ENCODE data around the gene ASB6. TPM values are rescaled to one million over a fixed set of nuclear protein-coding genes. Genes with fewer than 3 reads are reported as not detected.
A peak's percentile ranks its signal among the peaks of the same experiment; 100 is the strongest.

The ASB6 gene
- total RNA-seq (10 to 100 TPM; 21.9 to 28.7 TPM), total RNA-seq (40.1 to 61.4 reads per million in 2 donors)

GRCh38 chr9:129641750-129642585 lies at the start of gene ASB6:
TSS of gene ASB6 (minus strand) at chr9:129642151. CDS start at chr9:129641999, 152 bp downstream.
- peak within 1 kb of the TSS; percentile 93 for H3K27ac Mint-ChIP-seq
- peaks cover 20% of the 10 kb centered on the region for H3K4me1 Mint-ChIP-seq
- peak; percentile 84 to 95 (median 93) for DNase-seq
- H3K9me3 ChIP-seq (ENCODE audit: control insufficient read depth, low read length, poor library complexity, severe bottlenecking) = no peaks in the 10 kb centered on the region
- ATAC-seq = peak; percentile 90
- H3K36me3 Mint-ChIP-seq (ENCODE audit: low read depth) = peaks cover 5% of the 10 kb centered on the region
- H3K4me3 Mint-ChIP-seq = peak within 1 kb of the TSS; percentile 90
- no peaks in the 10 kb centered on the region for H3K27me3 Mint-ChIP-seq

- H3K4me3 Mint-ChIP-seq = no peak overlapping the region
- no peaks in the 10 kb centered on the region for H3K9me3 ChIP-seq (ENCODE audit: control insufficient read depth, low read length, poor library complexity, severe bottlenecking)
- H3K36me3 Mint-ChIP-seq (ENCODE audit: low read depth) = no peaks in the 10 kb centered on the region
- H3K27me3 Mint-ChIP-seq = peaks cover 5% of the 10 kb centered on the region
- no peaks in the 10 kb centered on the region for H3K4me1 Mint-ChIP-seq
- ATAC-seq (no peak), DNase-seq (no peak)
- H3K27ac Mint-ChIP-seq = no peak overlapping the region
Observed at GRCh38 chr9:129688285-129689043, 46.5 kb upstream of the ASB6 start.

GRCh38 chr9:129687391-129687790 lies 45.4 kb upstream of the ASB6 start:
- H3K4me3 Mint-ChIP-seq = no peak overlapping the region
- DNase-seq = no peak
- no peaks in the 10 kb centered on the region for H3K4me1 Mint-ChIP-seq

GRCh38 chr9:129686736-129687135 lies 44.8 kb upstream of the ASB6 start:
- DNase-seq (no peak), ATAC-seq (no peak)
- Mint-ChIP-seq H3K4me1 (no peaks in the 10 kb centered on the region), H3K27ac (no peak overlapping the region), H3K27me3 (peaks cover 19% of the 10 kb centered on the region), H3K4me3 (no peak overlapping the region), H3K36me3 (ENCODE audit: low read depth) (no peaks in the 10 kb centered on the region)
- no peaks in the 10 kb centered on the region for H3K9me3 ChIP-seq (ENCODE audit: control insufficient read depth, low read length, poor library complexity, severe bottlenecking)

More at GRCh38 chr9:129687391-129687790, 45.4 kb upstream of the ASB6 start:
- H3K9me3 ChIP-seq (ENCODE audit: control insufficient read depth, low read length, poor library complexity, severe bottlenecking) = no peaks in the 10 kb centered on the region
- H3K27me3 Mint-ChIP-seq = peaks cover 16% of the 10 kb centered on the region
- ATAC-seq = no peak
- no peaks in the 10 kb centered on the region for H3K36me3 Mint-ChIP-seq (ENCODE audit: low read depth)
- H3K27ac Mint-ChIP-seq = no peak overlapping the region

GRCh38 chr9:129685933-129686259 lies 43.9 kb upstream of the ASB6 start:
- H3K4me3 Mint-ChIP-seq = no peak overlapping the region
- H3K9me3 ChIP-seq (ENCODE audit: control insufficient read depth, low read length, poor library complexity, severe bottlenecking) = no peaks in the 10 kb centered on the region
- no peak for DNase-seq
- H3K27ac Mint-ChIP-seq = no peak overlapping the region
- peaks cover 22% of the 10 kb centered on the region for H3K27me3 Mint-ChIP-seq
- ATAC-seq = no peak
- H3K4me1 Mint-ChIP-seq = no peaks in the 10 kb centered on the region
- H3K36me3 Mint-ChIP-seq (ENCODE audit: low read depth) = no peaks in the 10 kb centered on the region

- no peak for DNase-seq
- H3K4me3 Mint-ChIP-seq = no peak overlapping the region
- H3K27me3 Mint-ChIP-seq = peaks cover 26% of the 10 kb centered on the region
- no peak overlapping the region for H3K27ac Mint-ChIP-seq
- H3K9me3 ChIP-seq (ENCODE audit: control insufficient read depth, low read length, poor library complexity, severe bottlenecking) = no peaks in the 10 kb centered on the region
- ATAC-seq = no peak
- no peaks in the 10 kb centered on the region for H3K4me1 Mint-ChIP-seq
- no peaks in the 10 kb centered on the region for H3K36me3 Mint-ChIP-seq (ENCODE audit: low read depth)
Observed at GRCh38 chr9:129685220-129685932, 43.4 kb upstream of the ASB6 start.

- H3K27me3 Mint-ChIP-seq = peaks cover 43% of the 10 kb centered on the region
- no peaks in the 10 kb centered on the region for H3K4me1 Mint-ChIP-seq
- no peak overlapping the region for H3K4me3 Mint-ChIP-seq
- H3K27ac Mint-ChIP-seq = no peak overlapping the region
- ATAC-seq (no peak), DNase-seq (no peak)
- no peaks in the 10 kb centered on the region for H3K36me3 Mint-ChIP-seq (ENCODE audit: low read depth)
- no peaks in the 10 kb centered on the region for H3K9me3 ChIP-seq (ENCODE audit: control insufficient read depth, low read length, poor library complexity, severe bottlenecking)
Observed at GRCh38 chr9:129682381-129682780, 40.4 kb upstream of the ASB6 start.

- ATAC-seq = no peak
- H3K9me3 ChIP-seq (ENCODE audit: control insufficient read depth, low read length, poor library complexity, severe bottlenecking) = no peaks in the 10 kb centered on the region
- no peaks in the 10 kb centered on the region for H3K36me3 Mint-ChIP-seq (ENCODE audit: low read depth)
- DNase-seq = no peak
- H3K4me3 Mint-ChIP-seq = no peak overlapping the region
- no peaks in the 10 kb centered on the region for H3K4me1 Mint-ChIP-seq
- no peak overlapping the region for H3K27ac Mint-ChIP-seq
- H3K27me3 Mint-ChIP-seq = peaks cover 47% of the 10 kb centered on the region
Observed at GRCh38 chr9:129681924-129682323, 40.0 kb upstream of the ASB6 start.

GRCh38 chr9:129679537-129679936 lies 37.6 kb upstream of the ASB6 start:
- DNase-seq (no peak), ATAC-seq (no peak)
- H3K36me3 Mint-ChIP-seq (ENCODE audit: low read depth) = no peaks in the 10 kb centered on the region
- H3K4me1 Mint-ChIP-seq = no peaks in the 10 kb centered on the region
- no peak overlapping the region for H3K27ac Mint-ChIP-seq
- no peaks in the 10 kb centered on the region for H3K9me3 ChIP-seq (ENCODE audit: control insufficient read depth, low read length, poor library complexity, severe bottlenecking)
- H3K4me3 Mint-ChIP-seq = no peak overlapping the region
- peaks cover 53% of the 10 kb centered on the region for H3K27me3 Mint-ChIP-seq

- no peak overlapping the region for H3K27ac Mint-ChIP-seq
- H3K9me3 ChIP-seq (ENCODE audit: control insufficient read depth, low read length, poor library complexity, severe bottlenecking) = no peaks in the 10 kb centered on the region
- H3K27me3 Mint-ChIP-seq = peaks cover 53% of the 10 kb centered on the region
- ATAC-seq (no peak), DNase-seq (no peak)
- H3K4me3 Mint-ChIP-seq = no peak overlapping the region
- H3K4me1 Mint-ChIP-seq = no peaks in the 10 kb centered on the region
- H3K36me3 Mint-ChIP-seq (ENCODE audit: low read depth) = no peaks in the 10 kb centered on the region
Observed at GRCh38 chr9:129678844-129679243, 36.9 kb upstream of the ASB6 start.

- ATAC-seq (no peak), DNase-seq (no peak)
- Mint-ChIP-seq H3K36me3 (ENCODE audit: low read depth) (no peaks in the 10 kb centered on the region), H3K27me3 (peaks cover 43% of the 10 kb centered on the region), H3K4me1 (no peaks in the 10 kb centered on the region), H3K4me3 (no peak overlapping the region), H3K27ac (no peak overlapping the region)
- no peaks in the 10 kb centered on the region for H3K9me3 ChIP-seq (ENCODE audit: control insufficient read depth, low read length, poor library complexity, severe bottlenecking)
Observed at GRCh38 chr9:129677456-129677855, 35.5 kb upstream of the ASB6 start.

GRCh38 chr9:129676975-129677374 lies 35.0 kb upstream of the ASB6 start:
- Mint-ChIP-seq H3K4me1 (no peaks in the 10 kb centered on the region), H3K4me3 (no peak overlapping the region), H3K36me3 (ENCODE audit: low read depth) (no peaks in the 10 kb centered on the region), H3K27ac (no peak overlapping the region), H3K27me3 (peaks cover 40% of the 10 kb centered on the region)
- no peak for DNase-seq
- ATAC-seq = no peak
- no peaks in the 10 kb centered on the region for H3K9me3 ChIP-seq (ENCODE audit: control insufficient read depth, low read length, poor library complexity, severe bottlenecking)

- no peaks in the 10 kb centered on the region for H3K36me3 Mint-ChIP-seq (ENCODE audit: low read depth)
- no peak for DNase-seq
- H3K4me3 Mint-ChIP-seq = no peak overlapping the region
Observed at GRCh38 chr9:129676287-129676686, 34.3 kb upstream of the ASB6 start.

More at GRCh38 chr9:129676287-129676686, 34.3 kb upstream of the ASB6 start:
- no peaks in the 10 kb centered on the region for H3K9me3 ChIP-seq (ENCODE audit: control insufficient read depth, low read length, poor library complexity, severe bottlenecking)
- Mint-ChIP-seq H3K27ac (no peak overlapping the region), H3K27me3 (peaks cover 40% of the 10 kb centered on the region), H3K4me1 (no peaks in the 10 kb centered on the region)
- no peak for ATAC-seq
